NCI-H146 treated with DMSO at 0.1 percent for 48 hours (cell line): Measurements from ENCODE around the gene S1PR4.
"Not testable (repeated sequence)": the region's sequence is repeated elsewhere in the genome, so short reads cannot be mapped to it uniquely, and the experiment has no call there.

Experiments
- DNase-seq: peaks from one replicate; lab custom pipeline; 2025; ENCODE audit not compliant: unreplicated experiment; lab: John Stamatoyannopoulos, UW

S1PR4 gene

DNA sequence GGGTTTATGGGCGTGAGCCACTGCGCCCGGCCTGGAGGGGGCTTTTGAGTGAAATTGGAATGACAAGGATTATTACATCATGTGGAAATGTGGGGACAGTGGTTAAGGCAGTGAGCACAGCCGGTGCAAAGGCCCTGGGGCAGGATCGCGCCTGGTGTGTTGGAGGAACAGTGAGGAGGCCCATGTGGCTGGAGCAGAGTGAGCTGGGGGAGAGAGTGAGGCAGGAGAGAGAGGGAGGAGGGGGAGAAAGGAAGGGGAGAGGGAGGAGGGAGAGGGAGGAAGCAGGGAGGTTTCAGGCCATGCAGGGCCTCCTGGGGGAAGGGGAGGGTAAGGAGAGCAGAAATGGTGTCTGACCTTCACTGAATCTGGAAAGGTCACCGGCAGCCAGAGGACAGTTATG lies 34.6 kb downstream of the S1PR4 start:
- no peak for DNase-seq

DNA sequence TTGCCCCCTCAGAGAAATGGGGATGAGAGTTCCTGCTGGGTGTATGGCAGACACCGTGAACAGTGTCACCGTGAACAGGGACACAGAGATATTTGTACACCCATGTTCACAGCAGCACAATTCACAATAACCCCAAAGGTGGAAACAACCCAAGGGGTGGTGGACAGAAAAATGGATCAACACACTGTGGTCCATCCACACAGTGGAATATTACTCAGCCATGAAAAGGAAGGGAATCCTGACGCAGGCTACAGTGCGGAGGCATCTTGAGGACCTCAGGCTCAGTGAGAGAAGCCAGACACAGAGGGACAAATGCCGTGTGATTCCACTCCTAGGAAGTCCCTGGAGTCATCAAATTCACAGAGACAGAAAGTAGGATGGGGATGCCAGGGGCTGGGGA lies 38.3 kb downstream of the S1PR4 start:
- no peak for DNase-seq

- no peak for DNase-seq
Measured at GRCh38 chr19:3220576-3220975, 42.0 kb downstream of the S1PR4 start.

DNA sequence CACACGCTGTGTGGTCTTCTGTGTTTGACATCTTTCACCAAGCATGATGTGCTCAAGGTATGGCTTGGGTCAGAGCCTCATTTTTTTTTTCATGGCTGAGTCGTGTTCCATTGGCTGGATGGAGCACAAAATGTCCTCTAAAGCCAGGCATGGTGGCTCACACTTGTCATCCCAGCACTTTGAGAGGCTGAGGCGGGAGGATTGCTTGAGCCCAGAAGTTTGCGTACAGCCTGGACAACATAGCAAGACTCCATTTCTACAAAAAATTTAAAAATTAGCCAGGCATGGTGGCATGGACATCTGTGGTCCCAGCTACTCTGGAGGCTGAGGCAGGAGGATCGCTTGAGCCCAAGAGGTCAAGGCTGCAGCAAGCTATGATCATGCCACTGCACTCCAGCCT lies 43.0 kb downstream of the S1PR4 start:
- DNase-seq: not testable (repeated sequence)

DNA sequence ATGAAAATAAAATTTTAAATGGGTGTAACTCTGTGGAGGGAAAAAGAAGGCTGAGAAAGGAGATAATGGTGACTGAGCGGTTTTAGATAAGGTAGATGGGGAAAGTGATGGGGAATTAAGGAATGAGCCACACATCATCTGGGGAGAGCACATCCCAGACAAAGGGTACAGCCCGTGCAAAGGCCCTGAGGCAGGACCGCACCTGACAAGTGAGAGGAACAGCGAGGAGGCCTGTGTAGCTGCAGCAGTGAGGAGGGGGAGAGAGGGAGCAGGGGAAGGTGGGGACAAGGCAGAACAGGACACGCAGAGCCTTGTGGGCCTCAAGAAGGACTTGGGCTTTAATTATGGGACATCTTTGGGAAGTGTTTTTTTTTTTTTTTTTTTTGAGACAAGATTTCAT lies 44.1 kb downstream of the S1PR4 start:
- no peak for DNase-seq

DNA sequence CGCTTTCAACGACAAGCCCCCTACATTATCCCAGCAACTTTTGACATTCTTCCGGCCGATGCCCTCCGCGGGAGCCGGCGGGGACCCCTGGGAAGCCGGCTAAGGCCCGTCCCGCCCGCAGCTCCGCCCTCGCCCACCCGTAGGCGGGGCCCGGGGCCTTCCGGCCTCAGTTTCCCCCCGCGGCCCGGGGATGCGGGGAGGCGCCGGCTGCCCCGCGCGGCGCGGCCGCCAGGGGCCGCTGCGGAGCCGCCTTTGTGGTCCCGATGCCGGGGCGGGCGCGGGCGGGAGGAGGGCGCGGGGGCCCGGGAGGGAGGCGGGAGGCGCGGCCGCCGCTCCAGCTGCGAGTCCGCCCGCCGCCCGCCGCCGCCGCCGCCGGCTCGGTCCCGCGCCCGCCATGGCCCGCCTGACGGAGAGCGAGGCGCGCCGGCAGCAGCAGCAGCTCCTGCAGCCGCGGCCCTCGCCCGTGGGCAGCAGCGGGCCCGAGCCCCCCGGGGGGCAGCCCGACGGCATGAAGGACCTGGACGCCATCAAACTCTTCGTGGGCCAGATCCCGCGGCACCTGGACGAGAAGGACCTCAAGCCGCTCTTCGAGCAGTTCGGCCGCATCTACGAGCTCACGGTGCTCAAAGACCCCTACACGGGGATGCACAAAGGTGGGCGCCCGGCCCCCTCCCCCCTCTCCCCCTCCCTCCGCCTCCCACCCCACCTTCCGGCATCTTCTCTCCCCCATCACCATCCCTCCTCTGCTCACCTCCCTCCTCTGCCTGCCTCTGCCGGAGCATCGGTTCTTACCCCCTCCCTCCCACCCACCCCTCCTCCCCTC lies 46.0 kb downstream of the S1PR4 start, which contains the start of gene CELF5:
CELF5 (plus strand) TSS at position 316 of the 823 bp plus-strand sequence; CDS start at position 395, 79 bp downstream.
- no peak for DNase-seq

GRCh38 chr19:3225169-3225485 lies 46.6 kb downstream of the S1PR4 start:
- no peak for DNase-seq

- no peak for DNase-seq
Measured at GRCh38 chr19:3225677-3226093, 47.1 kb downstream of the S1PR4 start.

DNA sequence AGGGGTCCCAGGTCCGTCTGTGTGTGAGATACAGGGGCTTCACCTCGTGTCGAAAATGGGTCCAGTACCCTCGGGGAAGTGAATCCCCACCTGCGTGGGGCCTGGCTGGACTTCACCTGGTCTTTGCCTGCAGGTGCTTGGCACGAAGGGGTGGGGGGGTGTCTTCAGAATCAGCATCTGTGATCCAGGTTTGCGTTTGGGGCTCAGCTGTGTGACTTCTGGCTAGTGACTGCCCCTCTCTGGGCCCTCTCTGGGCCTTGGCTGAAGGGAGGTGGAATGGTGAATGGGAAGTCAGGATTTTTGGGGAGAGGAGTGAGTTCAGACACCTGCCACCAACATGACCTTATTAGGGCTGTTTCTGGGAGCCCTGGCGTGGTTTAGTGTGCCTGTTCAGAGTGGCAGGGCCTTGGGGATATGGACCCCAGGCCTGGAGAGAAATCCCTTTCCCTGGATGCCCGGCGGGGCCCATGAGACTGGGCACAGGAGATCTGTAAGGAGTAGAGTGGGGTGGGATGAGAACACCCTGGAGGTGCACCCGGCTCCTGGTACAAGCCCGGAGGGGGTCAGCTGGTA lies 48.6 kb downstream of the S1PR4 start:
- DNase-seq: no peak

GRCh38 chr19:3229346-3229743 lies 50.8 kb downstream of the S1PR4 start:
- no peak for DNase-seq
